Left renal cortex interstitium (tissue), 4 donors: Measurements from ENCODE around the gene RBM20. TPM values are rescaled to one million over a fixed set of nuclear protein-coding genes. Genes with fewer than 3 reads are reported as not detected.
"Not testable (repeated sequence)": the region's sequence is repeated elsewhere in the genome, so short reads cannot be mapped to it uniquely, and the experiment has no call there.

Experiments used
- DNase-seq, 4 donors: peaks; one replicate each; pipeline ENCODE4 v3.0.0-alpha.2; 2013; ENCODE audit warnings: low read depth in 4 of 4, low spot score in 2 of 4, missing footprints in 1 of 4
- polyA plus RNA-seq, 4 donors: library from polyadenylated mRNA; unstranded; fragments of 120-200 nt; gene quantifications; one replicate each; pipeline ENCODE4 v1.2.1, GENCODE V29; 2013; ENCODE audit not compliant: insufficient read length in 4 of 4

RBM20 gene
- polyA plus RNA-seq, 4 donors = 1.7 to 9.7 (median 5.7) TPM

DNA sequence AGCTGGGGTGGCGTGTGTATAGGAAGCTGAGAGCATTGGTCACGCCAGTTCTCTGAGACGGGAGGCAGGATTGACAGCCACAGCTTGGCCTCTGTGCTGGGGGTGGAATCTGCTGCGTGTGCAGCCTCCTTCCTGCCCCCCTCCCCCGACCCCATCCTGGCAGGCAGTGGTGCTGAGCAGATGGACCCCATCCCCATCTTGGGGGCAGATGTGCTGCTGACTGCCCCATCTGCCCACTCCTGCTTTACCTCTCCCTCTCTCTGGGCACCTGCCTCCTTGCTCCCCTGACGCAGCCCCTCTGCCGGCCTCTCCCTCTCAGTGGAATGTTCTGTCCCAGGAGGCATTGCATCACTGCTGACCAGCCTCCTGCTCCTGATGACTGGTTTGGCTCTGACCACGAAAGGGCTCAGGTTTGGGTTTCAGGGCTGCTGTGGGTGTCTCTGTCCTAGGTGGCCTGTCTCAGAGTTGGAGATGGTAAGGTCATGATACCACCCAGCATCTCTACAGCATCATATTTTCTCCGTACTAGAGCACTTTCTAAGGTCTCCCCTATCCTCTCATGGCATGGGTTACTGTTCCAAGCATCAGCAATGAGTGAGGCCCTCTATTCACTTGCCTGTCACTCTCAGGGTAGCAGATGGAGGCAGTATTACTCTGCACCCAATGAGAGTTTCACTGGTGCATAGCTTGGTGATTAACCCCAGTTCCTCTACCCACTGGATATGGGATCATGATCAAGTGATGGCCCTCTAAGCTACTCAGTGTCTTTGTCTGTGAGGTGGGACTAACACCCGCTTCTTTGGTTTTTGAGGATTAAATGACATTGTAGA lies 81.9 kb downstream of the RBM20 start:
- no peak for DNase-seq

DNA sequence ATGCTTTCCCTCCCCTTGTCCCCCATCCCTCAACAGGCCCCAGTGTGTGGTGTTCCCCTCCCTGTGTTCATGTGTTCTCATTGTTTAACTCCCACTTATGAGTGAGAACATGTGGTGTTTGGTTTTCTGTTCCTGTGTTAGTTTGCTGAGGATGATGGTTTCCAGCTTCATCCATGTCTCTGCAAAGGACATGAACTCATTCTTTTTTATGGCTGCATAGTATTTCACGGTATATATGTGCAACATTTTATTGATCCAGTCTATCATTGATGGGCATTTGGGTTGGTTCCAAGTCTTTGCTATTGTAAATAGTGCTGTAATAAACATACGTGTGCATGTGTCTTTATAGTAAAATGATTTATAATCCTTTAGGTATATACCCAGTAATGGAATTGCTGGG lies 83.6 kb downstream of the RBM20 start:
- DNase-seq = not testable (repeated sequence)

DNA sequence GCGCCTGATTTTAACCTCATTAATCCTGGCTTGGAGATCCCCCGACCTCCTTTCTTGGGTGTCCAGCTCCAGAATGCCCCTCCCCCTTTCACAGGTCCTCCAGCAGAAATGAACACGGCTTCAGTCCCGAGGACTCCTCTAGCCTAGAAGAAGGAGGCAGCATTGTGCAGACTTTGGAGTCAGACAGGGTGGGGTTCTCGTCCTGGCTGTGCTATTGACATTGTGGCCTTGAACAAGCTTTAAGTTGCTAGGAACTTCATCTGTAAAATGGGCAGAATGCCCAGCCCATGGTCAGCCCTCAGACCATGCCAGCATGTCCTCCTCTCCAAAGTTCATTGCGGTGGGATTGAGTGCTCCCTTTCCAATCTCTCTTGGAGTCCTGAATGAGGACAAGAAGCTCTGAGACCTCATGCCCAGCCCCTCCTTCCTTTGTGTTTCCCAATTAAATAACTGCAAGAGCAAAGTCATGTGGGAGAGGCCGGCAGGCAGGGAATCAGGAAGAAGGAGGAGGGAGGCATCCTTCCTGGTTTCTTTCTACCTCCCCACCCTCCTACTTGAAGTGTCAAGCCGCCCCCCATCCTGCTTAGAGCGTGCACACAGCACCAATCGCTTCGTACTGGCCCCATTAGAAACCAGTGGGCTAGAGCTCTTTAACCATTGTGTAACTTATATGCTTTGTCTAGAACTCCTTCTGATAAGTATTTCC lies 86.4 kb downstream of the RBM20 start:
- no peak for DNase-seq

DNA sequence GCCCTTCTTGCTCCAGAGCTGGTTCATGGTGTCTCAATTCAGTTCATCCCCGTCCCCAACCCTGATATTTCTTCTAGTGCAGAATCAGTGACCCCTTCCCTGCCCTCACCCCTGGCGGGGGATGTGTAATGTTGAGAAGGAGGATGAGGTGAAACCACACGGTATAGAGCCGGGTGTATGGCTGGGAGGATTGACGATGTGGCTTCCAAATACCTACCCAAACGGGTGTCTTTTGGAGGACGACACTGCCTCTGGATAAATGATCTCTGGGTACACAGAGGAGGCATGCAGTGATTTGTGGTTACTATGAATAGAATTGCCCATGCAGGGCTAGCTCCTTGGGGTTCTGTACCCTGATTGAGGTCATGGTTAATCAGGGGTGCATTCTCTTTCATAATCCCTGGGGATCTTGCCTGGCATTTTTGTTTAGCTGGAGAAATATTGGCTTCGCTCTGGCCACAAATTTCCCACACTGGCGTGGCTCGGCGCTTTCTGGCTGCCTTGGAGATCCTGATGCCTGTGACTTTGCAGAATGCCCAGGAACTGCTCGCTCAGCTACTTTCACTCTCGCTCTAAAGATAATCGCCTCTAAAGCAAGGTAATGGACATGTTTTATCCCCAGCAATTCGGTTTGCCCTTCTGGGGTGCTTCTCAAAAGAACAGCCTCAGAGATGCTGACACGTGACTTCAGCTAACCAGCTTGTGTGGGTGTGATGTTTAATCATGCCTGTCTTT lies 89.2 kb downstream of the RBM20 start:
- no peak for DNase-seq

DNA sequence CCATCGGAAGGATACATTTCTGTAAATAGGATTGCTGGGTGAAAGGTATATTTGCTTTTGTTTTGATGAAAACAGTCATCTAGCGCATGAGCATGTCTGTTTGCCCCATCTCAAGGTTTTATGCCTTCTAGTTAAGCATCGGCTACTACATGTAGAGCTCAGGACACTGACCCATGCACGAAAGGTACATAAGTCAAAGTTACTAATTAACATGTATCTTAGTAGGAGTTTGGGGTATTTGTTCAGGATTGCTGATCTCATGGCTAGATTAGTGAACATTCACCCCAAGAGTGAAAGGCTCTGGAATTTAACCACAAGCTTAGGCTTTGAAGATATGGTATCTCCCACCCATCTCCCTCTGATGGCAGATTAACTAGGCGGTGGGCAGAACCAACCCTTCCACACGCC lies 91.5 kb downstream of the RBM20 start:
- no peak for DNase-seq

DNA sequence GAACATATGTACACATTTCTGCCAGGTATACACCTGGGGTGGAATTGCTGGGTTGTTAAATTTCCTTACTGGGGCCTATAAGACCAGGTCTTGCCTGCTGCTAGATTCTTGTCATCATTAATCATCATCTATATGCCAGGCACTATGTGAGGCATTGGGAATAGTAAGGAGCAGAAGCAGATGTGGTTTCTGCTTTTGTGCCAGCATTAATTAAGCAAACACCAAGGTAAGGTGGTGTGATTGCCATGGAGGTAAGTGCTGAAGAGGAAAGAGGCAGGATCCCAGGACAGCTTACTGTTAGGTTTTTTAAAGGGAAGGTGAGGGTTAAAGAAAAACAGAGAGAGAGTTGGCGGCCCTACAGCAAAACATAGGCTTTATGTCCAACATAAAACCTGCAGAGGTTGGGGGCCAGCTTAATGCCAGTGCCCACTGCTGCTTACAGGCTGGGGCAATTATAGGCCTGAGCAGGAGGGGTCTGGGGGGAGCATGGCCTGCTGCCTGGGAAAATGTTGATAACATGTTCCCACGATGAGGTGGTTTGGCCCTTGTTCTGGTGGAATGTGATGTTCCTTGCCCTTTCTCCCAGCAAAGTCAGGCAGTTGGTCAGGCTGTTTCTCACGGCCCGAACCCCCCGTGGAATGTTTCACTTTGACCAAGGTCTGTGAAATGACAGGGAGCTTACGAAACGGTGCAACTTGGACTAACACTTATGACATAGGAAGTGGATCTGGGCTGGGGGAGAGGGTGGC lies 93.9 kb downstream of the RBM20 start:
- DNase-seq = no peak

DNA sequence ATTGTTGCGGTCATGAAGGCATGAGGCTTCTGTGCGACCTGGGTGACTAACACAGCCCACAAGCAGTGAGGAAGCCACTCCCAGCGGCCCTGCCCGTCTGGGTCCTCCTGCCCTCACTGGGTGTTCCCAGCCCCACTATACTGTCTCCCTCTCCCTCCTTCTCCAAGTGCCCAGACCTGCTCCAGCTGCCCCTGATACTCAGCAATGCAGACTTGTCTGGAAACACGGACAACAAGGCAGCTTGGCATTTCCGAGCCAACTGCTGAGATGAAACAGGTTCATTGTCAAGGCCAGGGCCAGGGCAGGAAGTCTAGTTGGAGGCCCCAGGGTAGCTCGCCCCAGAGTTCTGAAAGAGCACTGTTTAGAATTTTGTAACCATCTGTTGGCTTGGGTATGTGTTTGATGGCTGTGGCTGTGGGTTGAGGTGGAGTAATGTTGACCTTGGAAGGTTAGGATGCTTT lies 95.7 kb downstream of the RBM20 start:
- DNase-seq = no peak

DNA sequence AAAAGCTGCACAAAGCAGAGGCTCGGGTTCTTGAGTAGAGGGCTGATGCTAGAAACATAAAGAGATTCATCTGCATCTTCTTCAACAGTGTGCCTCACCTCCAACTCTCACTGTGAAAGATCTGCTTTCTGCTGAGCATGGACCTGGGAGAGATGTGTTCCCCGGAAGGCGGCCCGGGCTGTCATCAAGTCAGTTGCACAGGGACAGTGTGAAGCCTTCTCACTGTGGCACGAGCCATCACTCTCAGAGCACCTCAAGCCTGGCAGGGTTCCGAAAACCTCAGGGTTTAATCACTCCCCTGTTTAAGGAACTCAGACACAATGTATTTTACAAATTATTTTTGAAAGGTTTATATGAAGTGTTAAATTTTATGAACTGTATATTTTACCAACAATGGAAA lies 98.7 kb downstream of the RBM20 start:
- no peak for DNase-seq

DNA sequence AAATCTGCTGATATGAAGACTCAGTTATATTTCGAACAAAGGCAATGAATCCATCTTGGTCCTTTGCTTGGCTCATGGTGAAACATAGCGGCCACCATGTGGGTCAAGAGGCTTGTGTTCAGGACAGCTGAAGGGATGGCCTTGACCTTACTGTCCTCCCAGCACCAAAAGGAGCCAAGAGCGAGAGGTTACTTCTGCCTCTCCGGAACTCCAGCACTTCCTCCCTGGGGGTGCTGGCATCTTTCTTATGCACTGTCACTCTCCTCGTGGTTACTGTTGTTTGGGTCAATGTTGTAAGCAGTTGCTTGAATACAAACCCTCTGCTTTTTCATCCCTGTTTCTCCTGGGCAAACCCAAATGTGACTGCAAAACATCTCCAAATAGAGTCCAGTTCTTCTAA lies 100.6 kb downstream of the RBM20 start:
- DNase-seq = no peak

DNA sequence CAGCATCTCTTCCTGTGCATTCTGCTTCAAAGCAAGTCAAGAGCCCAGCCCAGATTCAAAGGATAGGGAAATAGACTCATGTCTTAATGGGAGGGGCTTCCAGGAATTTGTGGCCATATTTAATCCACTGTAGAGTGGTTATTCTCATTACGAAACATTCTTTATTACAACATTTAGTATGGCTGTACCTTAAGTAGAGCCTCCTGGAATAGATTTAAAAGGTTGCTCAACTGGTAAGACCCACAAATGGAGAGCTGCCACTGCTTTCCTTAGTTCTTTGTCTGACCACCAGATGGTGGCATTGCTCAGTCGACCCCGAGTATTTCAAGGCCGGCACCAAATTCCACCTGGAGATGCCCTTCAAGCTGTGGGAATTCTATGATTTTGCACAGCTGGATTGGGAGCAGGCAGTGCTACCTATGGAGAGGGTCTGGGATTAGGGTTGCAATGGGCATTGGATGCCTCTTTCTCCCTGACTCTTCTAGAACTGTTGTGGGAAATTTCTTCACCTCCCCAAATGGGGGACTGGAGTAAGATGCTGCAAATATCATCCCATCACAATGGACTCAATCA lies 102.2 kb downstream of the RBM20 start:
- DNase-seq = peak in 3 of 4 donors; percentile 47 to 51 (median 49)

DNA sequence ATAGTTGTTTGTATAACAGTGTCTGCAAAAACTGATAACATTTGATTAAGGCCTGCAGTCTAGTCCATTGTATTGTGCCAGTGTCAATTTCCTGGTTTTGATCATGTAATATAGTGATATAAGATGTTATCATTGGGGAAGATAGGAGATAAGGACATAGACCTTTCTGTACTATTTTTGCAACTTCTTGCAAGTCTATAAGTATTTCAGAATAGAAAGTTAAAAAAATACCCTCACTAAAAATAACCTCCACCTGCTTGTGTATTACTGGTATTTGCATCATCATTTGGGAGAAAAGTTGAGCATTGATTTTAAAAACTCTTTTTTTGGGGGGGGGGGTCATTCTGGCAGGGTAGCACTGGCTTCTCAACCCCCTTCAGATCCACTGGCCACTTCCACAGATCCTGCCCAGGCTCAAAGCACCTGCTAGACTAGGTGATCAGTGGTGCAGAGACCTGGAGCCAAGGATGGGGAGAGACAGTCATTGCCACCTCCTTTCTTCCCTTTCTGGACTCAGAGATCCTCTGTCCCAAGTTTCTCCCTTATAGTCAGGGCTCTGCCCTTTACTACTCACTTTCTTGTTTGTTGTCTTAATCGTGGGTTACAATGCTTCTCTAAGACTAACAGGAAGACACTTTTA lies 103.0 kb downstream of the RBM20 start:
- no peak for DNase-seq

DNA sequence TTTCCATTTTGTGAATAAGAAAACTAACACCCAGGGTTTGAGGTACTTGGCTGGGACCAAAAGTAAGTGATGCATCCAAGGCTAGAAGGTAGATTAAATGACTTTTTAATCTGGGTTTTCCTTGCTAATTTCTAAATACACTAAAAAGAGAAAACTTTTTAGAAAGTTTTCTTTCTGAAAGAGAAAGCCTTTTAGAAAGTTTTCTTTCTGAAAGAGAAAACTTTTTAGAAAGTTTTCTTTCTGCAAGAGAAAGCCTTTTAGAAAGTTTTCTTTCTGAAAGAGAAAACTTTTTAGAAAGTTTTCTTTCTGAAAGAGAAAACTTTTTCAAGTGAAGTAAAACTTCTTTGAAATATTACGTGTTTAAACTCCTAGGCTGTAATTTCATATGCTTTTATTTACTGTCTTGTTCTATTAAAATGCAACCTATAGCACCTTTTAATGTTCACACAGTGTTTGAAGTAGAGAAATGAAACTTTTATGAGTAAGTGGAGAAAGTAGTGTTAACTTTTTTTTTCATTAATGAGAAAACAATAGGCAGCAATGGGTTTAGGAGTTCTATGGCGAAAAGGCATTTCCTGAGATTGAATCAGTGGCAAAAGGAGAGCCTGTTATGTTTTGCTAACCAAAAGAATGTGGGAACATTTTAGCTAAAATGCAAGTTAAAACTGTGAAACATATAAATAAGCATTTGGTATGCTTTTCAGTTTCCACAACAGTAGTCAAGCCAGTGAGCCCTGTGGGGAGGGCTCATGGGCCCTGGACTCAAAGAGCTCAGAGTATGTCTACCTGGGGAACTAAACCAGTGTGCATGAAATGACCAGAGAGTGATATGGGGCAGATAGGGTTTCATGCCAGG lies 103.7 kb downstream of the RBM20 start:
- no peak for DNase-seq

DNA sequence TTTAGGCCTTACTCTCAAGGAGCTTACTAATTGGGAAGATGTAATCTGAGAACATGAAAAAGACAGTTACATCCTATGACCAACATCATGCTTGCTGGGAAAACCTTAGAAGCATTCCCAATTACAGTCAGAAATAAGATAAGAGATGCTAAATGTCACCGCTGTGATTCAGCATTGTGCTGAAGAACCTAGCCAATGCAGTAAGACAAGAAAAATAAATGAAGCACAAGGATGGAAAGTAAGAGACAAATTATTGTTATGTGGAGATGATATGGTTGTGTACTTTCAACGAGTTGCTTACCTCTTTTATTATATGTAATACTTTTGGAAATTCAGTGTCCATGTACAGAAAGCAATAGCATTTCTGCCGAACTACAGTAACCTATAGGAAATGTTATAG lies 104.8 kb downstream of the RBM20 start:
- no peak for DNase-seq

DNA sequence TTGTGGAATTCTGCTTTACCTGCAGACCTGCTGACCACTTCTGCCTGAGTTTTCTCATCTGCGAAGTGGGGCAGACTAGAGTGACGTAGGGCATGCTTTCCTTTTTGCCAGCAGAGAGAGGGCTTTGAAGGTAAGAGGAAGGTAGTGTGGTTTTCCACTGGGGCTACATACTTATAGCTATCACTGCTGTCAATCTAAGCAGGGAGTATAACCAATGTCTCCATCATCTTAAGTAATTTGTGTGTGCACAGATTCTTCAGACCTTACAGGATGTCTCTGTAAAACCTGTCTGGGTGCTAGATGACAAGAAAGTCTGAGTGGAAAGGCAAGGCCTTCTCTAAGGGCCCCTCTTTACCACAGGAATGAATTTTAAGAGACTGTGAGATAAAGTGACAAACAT lies 106.8 kb downstream of the RBM20 start:
- DNase-seq = no peak

DNA sequence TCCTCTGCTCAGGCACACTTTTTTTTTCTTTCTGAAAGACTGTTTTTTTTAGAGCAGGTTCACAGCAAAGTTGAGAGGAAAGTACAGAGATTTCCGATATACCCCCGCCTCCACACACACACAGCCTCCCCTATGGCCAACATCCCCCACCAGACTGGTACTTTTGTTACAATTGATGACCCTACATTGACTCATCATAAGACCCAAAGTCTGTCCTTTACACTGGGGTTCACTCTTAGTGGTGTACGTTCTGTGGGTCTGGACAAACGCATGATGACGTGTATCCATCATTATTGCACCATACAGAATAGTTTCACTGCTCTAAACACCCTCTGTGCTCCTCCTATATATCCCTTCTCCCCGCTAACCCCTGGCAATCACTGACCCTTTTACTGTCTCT lies 107.7 kb downstream of the RBM20 start:
- DNase-seq = no peak

DNA sequence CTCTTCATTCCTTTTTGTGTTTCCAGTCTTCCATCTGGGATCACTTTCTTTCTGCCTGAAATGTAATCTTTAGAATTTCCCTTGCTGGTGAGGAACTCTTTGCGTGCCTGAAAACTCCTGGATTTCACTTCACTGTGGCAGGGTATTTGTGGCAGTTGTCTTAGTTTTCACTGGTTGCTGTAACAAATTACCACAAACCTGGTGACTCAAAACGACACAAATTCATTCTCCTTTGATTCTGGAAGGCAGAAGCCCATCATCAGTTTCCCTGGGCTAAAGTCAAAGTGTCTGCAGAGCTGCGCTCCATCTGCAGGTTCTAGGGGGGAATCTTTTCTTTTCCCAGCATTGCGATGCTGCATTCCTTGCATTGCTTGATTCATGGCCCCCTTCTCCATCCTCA lies 109.3 kb downstream of the RBM20 start:
- DNase-seq = no peak

DNA sequence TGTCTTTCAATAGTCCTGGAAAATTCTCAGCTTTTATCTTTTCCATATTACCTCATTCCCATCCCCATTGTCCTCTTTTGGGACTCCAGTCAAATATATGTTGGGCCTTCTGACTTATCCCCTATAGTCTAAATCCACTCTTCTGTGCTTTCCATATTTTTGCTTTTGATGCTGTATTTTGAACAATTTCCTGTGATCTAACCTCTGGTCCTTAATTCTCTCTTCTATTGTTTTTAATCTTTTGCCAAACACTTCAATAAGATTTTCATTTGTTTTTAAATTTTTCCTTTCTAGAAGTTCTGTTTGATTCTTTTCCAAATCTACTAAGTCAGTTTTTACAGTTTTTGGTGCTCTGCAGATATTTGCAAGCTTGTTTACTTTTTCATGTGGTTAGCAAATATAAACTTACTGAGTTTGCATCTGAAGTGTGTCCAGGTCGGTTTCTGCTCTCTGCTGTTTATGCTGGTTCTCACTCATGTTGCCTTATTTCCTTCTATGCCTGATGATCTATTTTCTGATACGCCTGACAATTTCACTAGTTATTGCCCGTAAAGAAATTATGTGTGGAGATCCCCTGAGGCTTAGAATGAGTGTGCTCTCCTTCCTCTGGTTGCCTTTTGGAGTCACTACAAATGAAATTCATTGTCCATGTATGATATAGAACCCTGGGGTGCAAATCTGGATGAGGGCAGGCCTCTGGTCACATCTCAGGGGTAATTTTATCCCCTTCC lies 110.4 kb downstream of the RBM20 start:
- DNase-seq = no peak

DNA sequence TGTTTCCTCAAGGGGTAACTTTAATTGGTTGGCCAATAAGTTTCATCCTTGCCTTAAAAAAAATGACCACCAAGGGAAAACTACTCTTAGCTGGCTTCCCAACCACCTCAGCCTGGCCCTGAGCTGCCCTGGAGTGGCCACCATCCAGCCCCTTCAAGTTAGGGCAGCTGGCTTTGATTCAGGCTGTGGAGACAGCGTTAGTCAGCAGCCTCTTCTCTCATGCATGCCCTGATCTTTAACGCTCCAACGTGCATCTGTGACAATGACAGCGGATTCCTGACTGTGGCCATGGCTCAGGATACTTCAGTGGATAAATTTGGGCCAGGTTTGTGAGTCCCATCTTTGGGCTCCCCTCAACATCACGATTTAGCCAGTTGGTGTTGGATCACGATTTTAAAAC lies 111.6 kb downstream of the RBM20 start:
- no peak for DNase-seq
